HG03432 (cell line): ENCODE data around the gene HS3ST4.
"Not testable (repeated sequence)": the region's sequence is repeated elsewhere in the genome, so short reads cannot be mapped to it uniquely, and the experiment has no call there.

ENCODE experiments used
- ATAC-seq: cut with Tn5 transposase; IDR thresholded peaks from one replicate; pipeline ENCODE4 v1.9.1; 2021; ENCODE audit warnings: mild to moderate bottlenecking, moderate library complexity; ENCODE audit not compliant: unreplicated experiment

The HS3ST4 gene

GRCh38 chr16:26070302-26071100 lies 378.7 kb downstream of the HS3ST4 start:
- no peak for ATAC-seq

- no peak for ATAC-seq
Observed at GRCh38 chr16:26071101-26071866, 379.5 kb downstream of the HS3ST4 start.

- ATAC-seq, result no peak
Observed at GRCh38 chr16:26078716-26079355, 387.1 kb downstream of the HS3ST4 start.

- ATAC-seq, result no peak
Observed at GRCh38 chr16:26087091-26087490, 395.3 kb downstream of the HS3ST4 start.

DNA sequence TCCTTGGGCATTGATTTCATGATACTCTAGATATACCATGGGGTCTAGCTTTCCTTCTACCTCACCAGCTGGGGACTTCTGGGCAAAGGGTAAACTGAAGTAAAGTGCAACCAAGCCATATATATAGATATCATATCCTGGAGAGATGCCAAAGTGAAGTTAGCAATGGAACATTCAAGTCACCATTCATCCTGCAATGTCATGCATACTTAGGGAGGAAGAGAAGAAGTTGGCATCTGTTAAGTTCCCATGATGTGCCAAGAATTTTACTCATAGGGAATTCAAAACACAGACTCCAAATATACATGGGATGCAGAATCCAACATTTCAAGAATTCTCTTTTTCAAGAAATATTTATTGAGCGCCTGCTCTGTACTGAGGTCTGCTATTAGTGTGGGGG lies 399.8 kb downstream of the HS3ST4 start:
- no peak for ATAC-seq

DNA sequence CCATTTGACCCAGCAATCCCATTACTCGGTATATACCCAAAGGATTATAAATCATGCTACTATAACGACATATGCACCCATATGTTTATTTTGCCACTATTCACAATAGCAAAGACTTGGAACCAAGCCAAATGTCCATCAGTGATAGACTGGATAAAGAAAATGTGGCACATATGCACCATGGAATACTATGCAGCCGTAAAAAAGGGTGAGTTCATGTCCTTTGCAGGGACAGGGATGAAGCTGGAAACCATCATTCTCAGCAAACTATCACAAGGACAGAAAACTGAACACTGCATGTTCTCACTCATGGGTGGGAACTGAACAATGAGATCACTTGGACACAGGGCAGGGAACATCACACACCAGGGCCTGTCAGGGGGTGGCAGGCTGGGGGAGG lies 406.4 kb downstream of the HS3ST4 start:
- ATAC-seq, result not testable (repeated sequence)

- no peak for ATAC-seq
Observed at GRCh38 chr16:26102369-26102768, 410.6 kb downstream of the HS3ST4 start.

GRCh38 chr16:26108836-26109505 lies 417.2 kb downstream of the HS3ST4 start:
- no peak for ATAC-seq

DNA sequence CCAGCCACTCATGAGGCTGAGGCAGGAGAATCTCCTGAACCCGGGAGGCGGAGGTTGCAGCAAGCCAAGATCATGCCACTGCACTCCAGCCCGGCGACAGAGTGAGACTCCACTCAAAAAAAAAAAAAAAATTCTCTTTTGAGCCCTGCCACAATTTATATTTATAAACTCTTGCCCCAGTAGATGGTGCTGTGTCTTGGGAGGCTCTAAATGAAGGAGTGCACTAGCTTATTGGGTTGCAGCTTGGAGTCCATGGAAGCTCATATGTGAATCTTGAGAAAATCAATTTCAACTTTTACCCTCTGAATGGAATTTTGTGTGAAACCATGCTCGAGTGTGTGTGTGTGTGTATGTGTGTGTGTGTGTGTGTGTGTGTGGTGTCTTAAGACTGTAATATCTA lies 420.1 kb downstream of the HS3ST4 start:
- no peak for ATAC-seq

DNA sequence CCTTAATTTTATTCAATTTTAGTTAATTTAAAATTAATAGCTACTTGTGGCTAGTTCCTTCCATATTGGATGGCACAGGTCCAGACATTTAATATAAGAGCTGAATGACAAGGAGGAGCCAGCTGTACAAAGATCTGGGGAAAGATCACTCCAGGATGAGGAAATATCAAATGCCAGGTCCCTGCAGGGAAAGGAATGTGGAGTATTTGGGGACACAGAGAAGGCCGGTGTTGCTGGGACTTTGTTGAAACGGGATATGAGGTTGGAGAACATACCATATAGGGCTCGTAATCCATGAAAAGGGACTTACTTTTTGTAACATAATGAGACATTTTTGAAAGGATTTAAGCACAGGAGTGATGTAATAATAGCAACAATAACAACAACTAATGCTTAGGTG lies 426.8 kb downstream of the HS3ST4 start:
- ATAC-seq, result no peak

- no peak for ATAC-seq
Observed at GRCh38 chr16:26120729-26121128, 429.0 kb downstream of the HS3ST4 start.

GRCh38 chr16:26128296-26128695 lies 436.5 kb downstream of the HS3ST4 start:
- ATAC-seq, result no peak

DNA sequence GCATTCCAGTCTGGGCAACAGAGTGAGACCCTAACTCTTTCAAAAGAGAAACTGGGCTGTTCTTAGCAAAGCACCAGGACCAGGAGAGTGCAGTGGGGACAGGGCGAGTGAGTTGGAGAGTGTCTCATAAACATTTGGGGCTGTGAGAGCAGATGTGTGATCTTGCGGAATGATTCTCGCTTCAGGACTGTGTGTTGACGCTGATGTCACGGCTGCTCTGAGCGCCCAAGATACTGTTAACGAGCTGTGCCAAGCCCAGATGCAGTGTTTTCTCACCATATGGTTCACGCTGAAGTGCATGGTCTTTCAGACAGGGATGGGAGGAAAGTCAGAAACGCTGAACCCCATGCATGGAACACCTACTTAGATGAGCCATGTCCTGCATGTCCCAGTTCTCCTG lies 438.2 kb downstream of the HS3ST4 start:
- ATAC-seq, result no peak

DNA sequence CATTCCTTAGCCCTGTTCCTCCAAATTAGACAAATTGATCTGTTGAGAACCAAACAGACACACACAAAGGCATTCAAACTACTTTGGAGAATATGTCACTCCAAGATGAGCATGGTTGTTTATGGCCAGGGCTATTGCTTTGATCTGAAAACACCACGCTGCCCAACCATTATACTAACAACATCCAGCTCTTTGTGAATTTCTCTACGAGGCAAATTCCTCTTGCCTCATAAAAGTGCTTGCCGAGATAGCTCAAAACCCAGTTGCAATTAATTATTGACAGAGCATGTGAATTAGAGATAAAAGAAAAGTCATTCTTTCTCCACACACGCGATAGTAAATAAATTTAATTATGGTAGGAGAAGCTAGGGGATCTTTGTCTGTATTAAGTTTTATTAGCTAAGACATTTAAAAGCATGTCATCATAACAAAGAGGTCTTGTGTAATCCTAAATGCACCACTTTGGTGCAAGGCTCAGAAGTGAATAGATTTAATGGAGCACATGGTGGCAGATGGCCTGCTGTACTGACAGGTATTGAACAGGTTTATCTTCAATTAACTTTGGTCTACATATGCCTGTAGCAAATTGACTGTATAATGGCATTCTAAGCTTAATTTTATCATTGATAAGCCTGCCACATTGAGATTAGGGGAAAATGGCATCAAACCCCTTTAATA lies 441.8 kb downstream of the HS3ST4 start:
- ATAC-seq, result no peak

DNA sequence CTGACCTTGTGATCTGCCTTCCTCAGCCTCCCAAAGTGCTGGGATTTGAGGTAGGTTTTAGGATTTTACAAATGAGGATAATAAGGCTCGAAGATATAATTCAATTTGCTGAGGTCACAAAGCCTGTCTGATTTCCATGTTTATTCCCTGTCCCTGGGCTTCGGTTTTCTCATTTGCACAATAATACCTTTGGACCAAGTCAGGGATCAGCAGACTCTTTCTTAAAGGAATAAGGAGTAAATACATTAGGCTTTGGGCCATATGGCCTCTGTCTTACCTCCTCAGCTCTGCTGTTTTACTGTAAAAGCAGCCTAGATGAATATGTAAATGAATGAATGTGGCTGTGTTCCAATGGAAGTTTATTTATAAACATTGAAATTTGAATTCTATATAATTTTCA lies 442.8 kb downstream of the HS3ST4 start:
- ATAC-seq, result no peak

- no peak for ATAC-seq
Observed at GRCh38 chr16:26137956-26138355, 446.2 kb downstream of the HS3ST4 start.

DNA sequence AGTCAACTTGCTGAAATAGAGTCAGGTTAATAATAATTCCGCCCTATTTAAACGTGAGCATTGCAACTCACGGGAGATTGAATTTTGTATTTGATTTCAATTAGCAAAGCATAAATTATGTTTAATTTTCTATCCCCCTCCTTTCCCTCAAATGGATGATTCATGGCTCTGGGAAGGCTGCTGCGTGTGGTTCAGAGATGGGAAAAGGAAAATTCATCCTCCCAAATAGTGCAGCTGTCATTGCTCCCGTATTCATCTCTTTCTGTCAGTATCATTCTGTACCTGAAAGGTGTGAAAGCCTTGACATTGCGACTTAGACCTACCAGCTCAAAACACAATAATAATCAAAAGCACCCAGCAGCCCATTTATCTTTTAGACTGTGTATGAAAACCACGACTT lies 447.3 kb downstream of the HS3ST4 start:
- ATAC-seq, result no peak

GRCh38 chr16:26139884-26140283 lies 448.1 kb downstream of the HS3ST4 start:
- ATAC-seq, result no peak

- ATAC-seq, result no peak
Observed at GRCh38 chr16:26149364-26150190, 457.8 kb downstream of the HS3ST4 start.

- ATAC-seq, result no peak
Observed at GRCh38 chr16:26155221-26155620, 463.5 kb downstream of the HS3ST4 start.
